Naive thymus-derived CD8-positive, alpha-beta T cell (primary cell): ENCODE results near the gene TMEM184B. TPM values are rescaled to one million over a fixed set of nuclear protein-coding genes. Genes with fewer than 3 reads are reported as not detected.

Experiments used
- ATAC-seq, 2 donors: fragments of 150-1000 bp; cut with Tn5 transposase in 1 of 2; sonication (Bioruptor Pico), chemical (Tn5 transposase) in 1 of 2; 1 replicate in 1 of 2; 2 replicates in 1 of 2; pipeline ENCODE4 v1.10.0; 2021; ENCODE audit warnings: mild to moderate bottlenecking in 2 of 2, moderate library complexity in 2 of 2
- POLR2A ChIA-PET: fragments of 350-600 bp; sonication (Branson Sonifier 250); formaldehyde crosslinking; loops from one replicate; lab custom pipeline; 2021; ENCODE audit warnings: antibody characterized with exemption; lab: Charles Lee
- DNase-seq, 10 donors: peaks; one replicate each; pipeline versions ENCODE4 v3.0.0 to v3.0.0-alpha.2; 2020 to 2022
- H3K27ac Mint-ChIP-seq, 10 donors: one replicate each; pipeline ENCODE4 v1.8.0; 2020 to 2022; ENCODE audit warnings: mild to moderate bottlenecking in 10 of 10, mixed read lengths in 10 of 10, moderate library complexity in 4 of 10, inconsistent platforms in 1 of 10
- H3K27me3 Mint-ChIP-seq, 5 donors: one replicate each; pipeline ENCODE4 v1.8.0; 2021 to 2022; ENCODE audit warnings: mixed read lengths in 5 of 5
- H3K36me3 Mint-ChIP-seq, 3 donors: one replicate each; pipeline ENCODE4 v1.8.0; 2020 to 2022; ENCODE audit warnings: mixed read lengths in 3 of 3, mild to moderate bottlenecking in 2 of 3, inconsistent platforms in 1 of 3
- H3K4me1 Mint-ChIP-seq, 4 donors: one replicate each; pipeline ENCODE4 v1.8.0; 2021 to 2022; ENCODE audit warnings: mixed read lengths in 4 of 4
- H3K4me3 Mint-ChIP-seq, 10 donors: one replicate each; pipeline ENCODE4 v1.8.0; 2020 to 2022; ENCODE audit warnings: mild to moderate bottlenecking in 10 of 10, mixed read lengths in 10 of 10, moderate library complexity in 6 of 10, inconsistent platforms in 1 of 10
- H3K9me3 Mint-ChIP-seq, 9 donors: one replicate each; pipeline ENCODE4 v1.8.0; 2020 to 2022; ENCODE audit warnings: mixed read lengths in 9 of 9, mild to moderate bottlenecking in 3 of 9, inconsistent platforms in 1 of 9, moderate library complexity in 1 of 9
- polyA plus RNA-seq, 3 donors: library from polyadenylated mRNA; unstranded; fragments of 300-500 nt; fragmentation: Illumina TruSeq; gene quantifications; one replicate each; pipeline ENCODE4 v1.2.3, GENCODE V29; 2021
- total RNA-seq, 8 experiments: library from RNA in 2 of 8; stranded (reverse) in 2 of 8; gene quantifications; one replicate each; pipeline ENCODE4 v1.2.3 and lab custom pipeline; 2021 to 2026

Gene TMEM184B
- total and polyA plus RNA-seq, 5 experiments from 2014 or later: 5.1 to 26.8 (median 13.0) TPM

- H3K27me3 Mint-ChIP-seq: no peaks in the 10 kb centered on the region
- ATAC-seq: peak in 1 of 2 donors; percentile 15
- peak overlapping the region; percentile 68 to 91 (median 89) for H3K27ac Mint-ChIP-seq
- H3K9me3 Mint-ChIP-seq: no peaks in the 10 kb centered on the region
- H3K4me1 Mint-ChIP-seq: peaks cover 22 to 50% (median 36%) of the 10 kb centered on the region in 4 donors
- H3K4me3 Mint-ChIP-seq: peak overlapping the region; percentile 72 to 91 (median 86)
- peaks cover 0 to 1% (median 0%) of the 10 kb centered on the region in 3 donors for H3K36me3 Mint-ChIP-seq
- POLR2A ChIA-PET: interaction anchor here (0.5 to 2.3 kb wide), 8 partner anchors 11 to 480 kb away, joined by 3 to 6 read pairs (median 4); partner anchors contain the start of gene PLA2G6
- peak in 5 of 10 donors; percentile 17 to 43 (median 40) for DNase-seq
Measured at GRCh38 chr22:38203090-38203810, 69.6 kb downstream of the TMEM184B start.

- peak; percentile 39 to 80 (median 48) for DNase-seq
- Mint-ChIP-seq H3K9me3 (no peaks in the 10 kb centered on the region), H3K4me1 (peaks cover 22 to 50% (median 36%) of the 10 kb centered on the region in 4 donors), H3K36me3 (peaks cover 0 to 1% (median 0%) of the 10 kb centered on the region in 3 donors), H3K27me3 (no peaks in the 10 kb centered on the region), H3K4me3 (peak overlapping the region; percentile 72 to 91 (median 86)), H3K27ac (peak overlapping the region; percentile 68 to 91 (median 89))
- POLR2A ChIA-PET: interaction anchor here (0.5 to 2.3 kb wide), 7 partner anchors 12 to 68 kb away, joined by 3 to 24 read pairs (median 6); partner anchors contain the start of gene PLA2G6
- peak; percentile 38 for ATAC-seq
Measured at GRCh38 chr22:38202437-38203089, 70.2 kb downstream of the TMEM184B start.

DNA sequence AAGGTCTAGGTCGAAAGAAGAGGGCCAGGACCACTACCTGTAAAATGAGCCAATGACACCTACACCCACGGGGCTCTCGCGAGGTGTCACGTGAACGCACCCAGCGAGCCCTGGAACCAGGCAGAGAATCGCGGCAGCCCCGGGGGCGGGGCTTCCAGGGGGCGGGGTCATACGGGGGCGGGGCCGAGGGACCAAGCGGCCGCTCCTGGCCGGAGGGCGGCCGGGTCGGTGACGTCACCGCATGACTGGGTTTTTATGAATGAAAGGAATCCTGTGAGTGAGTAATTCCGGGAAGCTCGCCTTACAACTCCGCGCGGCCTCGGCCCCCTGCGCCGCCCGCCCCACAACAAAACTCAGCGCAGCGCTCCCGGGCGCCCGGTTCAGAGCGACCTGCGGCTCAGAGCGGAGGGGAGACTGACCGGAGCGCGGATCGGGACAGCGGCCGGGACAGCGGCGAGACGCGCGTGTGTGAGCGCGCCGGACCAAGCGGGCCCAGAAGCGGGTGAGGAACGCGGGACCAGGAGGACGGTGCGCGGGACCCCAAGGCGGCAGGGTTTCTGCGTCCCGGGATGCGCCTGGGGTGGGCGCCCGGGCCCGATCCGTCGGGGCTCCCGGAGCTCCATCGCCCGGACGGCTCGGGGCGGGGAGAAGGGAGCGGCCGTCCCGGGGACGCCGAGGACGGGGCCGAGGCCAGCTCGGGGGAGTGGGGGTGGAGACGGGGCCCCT is 70.9 kb downstream of the TMEM184B start, which contains the start of gene MAFF:
MAFF (plus strand) TSS at position 284 of the 726 bp plus-strand sequence. CDS start 11,860 bp downstream, outside the sequence.
- Mint-ChIP-seq H3K36me3 (peaks cover 0 to 1% (median 0%) of the 10 kb centered on the region in 3 donors), H3K27me3 (no peaks in the 10 kb centered on the region), H3K4me3 (peak within 1 kb of the TSS; percentile 72 to 93 (median 88)), H3K9me3 (no peaks in the 10 kb centered on the region), H3K27ac (peak within 1 kb of the TSS; percentile 89 to 99 (median 97)), H3K4me1 (peaks cover 22 to 50% (median 36%) of the 10 kb centered on the region in 4 donors)
- POLR2A ChIA-PET: interaction anchor here (0.7 to 2.3 kb wide), 8 partner anchors 13 to 69 kb away, joined by 3 to 24 read pairs (median 4); partner anchors contain the start of gene PLA2G6
- DNase-seq (peak; percentile 76 to 93 (median 79)), ATAC-seq (peak; percentile 72 to 75)

DNA sequence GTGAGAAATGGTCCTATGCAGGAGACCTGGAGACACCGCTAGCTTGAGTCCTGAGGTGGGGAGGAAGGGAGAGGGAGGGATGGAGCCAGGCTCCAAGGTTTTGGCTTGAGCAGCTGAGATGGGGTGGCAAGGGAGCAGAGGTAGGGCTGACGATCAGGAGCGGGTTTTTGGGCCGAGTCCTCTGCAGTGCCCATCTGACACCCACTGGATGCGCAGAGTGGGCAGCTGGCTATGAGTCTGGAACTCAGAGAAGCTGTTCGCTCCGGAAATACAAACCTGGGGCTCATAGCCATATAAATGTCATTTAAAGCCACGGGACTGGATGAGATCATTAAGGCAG is 71.5 kb downstream of the TMEM184B start:
- peak overlapping the region; percentile 89 to 99 (median 97) for H3K27ac Mint-ChIP-seq
- POLR2A ChIA-PET: interaction anchor here (0.7 to 2.3 kb wide), 12 partner anchors 10 to 569 kb away, joined by 3 to 24 read pairs (median 4); partner anchors contain the start of genes ANKRD54 and PLA2G6
- peaks cover 22 to 50% (median 36%) of the 10 kb centered on the region in 4 donors for H3K4me1 Mint-ChIP-seq
- peaks cover 0 to 1% (median 0%) of the 10 kb centered on the region in 3 donors for H3K36me3 Mint-ChIP-seq
- DNase-seq (no peak), ATAC-seq (no peak)
- peak overlapping the region; percentile 72 to 93 (median 86) for H3K4me3 Mint-ChIP-seq
- no peaks in the 10 kb centered on the region for H3K27me3 Mint-ChIP-seq
- H3K9me3 Mint-ChIP-seq: no peaks in the 10 kb centered on the region

DNA sequence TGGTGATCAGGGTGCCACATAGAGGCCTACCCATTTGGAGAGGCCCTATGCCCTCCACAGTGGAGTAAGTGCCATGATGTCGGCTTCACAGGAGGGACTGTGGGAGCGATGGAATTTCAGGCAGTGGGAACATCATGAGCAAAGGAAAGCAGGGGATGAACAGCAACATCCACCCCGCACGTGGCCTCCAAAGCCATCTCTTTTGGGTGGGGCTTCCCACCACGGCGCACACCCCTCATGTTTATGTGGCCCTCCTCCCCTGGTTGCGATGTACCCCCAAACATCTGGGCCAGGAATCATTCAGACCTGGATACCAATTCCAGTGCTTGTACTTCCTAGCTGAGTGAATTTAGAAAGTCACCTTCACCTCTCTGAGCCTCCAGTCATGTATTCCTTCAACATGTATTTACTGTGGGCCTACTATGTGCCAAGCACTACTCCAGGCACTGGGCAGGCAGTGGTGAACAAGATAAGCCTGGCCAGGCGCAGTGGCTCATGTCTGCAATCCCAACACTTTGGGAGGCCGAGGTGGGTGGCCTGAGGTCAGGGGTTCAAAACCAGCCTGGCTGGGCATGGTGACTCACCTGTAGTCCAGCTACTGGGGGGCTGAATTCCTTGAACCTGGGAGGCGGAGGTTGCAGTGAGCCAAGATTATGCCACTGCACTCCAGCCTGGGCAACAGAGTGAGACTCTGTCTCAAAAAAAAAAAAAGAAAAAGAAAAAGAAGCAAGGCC is 72.8 kb downstream of the TMEM184B start:
- Mint-ChIP-seq H3K4me3 (peak overlapping the region in 1 of 10 donors; percentile 39), H3K27me3 (no peaks in the 10 kb centered on the region), H3K9me3 (no peaks in the 10 kb centered on the region), H3K27ac (peak overlapping the region in 4 of 10 donors; percentile 20 to 77 (median 32)), H3K4me1 (peaks cover 22 to 49% (median 35%) of the 10 kb centered on the region in 4 donors), H3K36me3 (peaks cover 0 to 1% (median 0%) of the 10 kb centered on the region in 3 donors)
- ATAC-seq (no peak), DNase-seq (no peak)
- POLR2A ChIA-PET: interaction anchor here (0.5 to 1.5 kb wide), 4 partner anchors 18 to 563 kb away, joined by 3 to 6 read pairs (median 4); no protein-coding TSS in a partner anchor

DNA sequence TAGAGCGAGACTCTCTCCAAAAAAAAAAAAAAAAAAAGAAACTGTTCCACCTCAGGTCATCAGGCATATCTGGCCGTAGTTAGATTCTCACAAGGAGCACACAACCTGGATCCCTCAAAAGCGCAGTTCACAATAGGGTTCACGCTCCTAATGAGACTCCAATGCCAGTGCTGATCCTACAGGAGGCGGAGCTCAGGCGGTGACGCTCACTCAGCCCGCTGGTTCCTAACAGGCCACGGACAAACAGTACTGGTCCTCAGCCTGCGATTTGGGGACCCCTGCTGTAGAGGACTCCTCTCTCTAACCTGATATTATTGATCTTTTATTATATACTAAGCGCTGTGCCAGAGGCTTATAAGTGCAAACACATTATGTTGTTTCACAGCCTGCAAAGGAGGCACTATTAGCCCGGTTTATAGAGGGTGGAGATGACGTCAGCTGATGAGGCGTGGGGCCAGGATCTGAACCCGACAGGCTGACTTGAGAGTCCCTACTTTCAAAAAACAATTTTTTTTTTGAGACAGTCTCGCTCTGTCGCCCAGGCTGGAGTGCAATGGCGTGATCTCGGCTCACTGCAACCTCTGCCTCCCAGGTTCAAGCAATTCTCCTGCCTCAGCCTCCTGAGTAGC is 75.9 kb downstream of the TMEM184B start:
- Mint-ChIP-seq H3K27me3 (peaks cover 0 to 4% (median 0%) of the 10 kb centered on the region in 5 donors), H3K9me3 (no peaks in the 10 kb centered on the region)
- POLR2A ChIA-PET: interaction anchor here (0.6 kb wide), 1 partner anchor 107 kb away, joined by 3 read pairs; no protein-coding TSS in a partner anchor

DNA sequence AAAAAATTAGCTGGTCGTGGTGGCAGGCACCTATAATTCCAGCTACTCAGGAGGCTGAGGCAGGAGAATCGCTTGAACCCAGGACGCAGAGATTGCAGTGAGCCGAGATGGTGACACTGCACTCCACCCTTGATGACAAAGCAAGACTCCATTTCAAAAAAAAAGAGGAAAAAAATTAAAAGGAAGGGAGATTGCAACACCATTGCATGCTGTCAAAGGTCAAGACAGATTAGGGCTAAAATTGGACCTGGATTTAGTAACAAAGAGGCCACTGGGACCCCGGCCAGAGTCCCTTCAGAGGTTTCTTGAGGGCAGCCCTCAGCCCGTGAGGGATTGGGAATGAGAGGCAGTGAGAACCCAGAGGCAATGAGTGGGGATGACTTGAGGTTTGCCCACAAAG is 79.2 kb downstream of the TMEM184B start:
- POLR2A ChIA-PET: interaction anchor here (1.3 kb wide), 1 partner anchor 12 kb away, joined by 4 read pairs; the partner anchor contains the start of gene PLA2G6
- Mint-ChIP-seq H3K4me1 (peaks cover 6 to 11% (median 10%) of the 10 kb centered on the region in 4 donors), H3K4me3 (no peak overlapping the region), H3K27ac (peak overlapping the region in 1 of 10 donors; percentile 33), H3K9me3 (no peaks in the 10 kb centered on the region), H3K27me3 (peaks cover 0 to 6% (median 0%) of the 10 kb centered on the region in 5 donors), H3K36me3 (no peaks in the 10 kb centered on the region)
- no peak for ATAC-seq
- no peak for DNase-seq

More for the DNA sequence above, 75.9 kb downstream of the TMEM184B start:
- Mint-ChIP-seq H3K4me1 (peaks cover 19 to 35% (median 22%) of the 10 kb centered on the region in 4 donors), H3K27ac (no peak overlapping the region), H3K4me3 (no peak overlapping the region), H3K36me3 (no peaks in the 10 kb centered on the region)
- DNase-seq (no peak), ATAC-seq (no peak)

DNA sequence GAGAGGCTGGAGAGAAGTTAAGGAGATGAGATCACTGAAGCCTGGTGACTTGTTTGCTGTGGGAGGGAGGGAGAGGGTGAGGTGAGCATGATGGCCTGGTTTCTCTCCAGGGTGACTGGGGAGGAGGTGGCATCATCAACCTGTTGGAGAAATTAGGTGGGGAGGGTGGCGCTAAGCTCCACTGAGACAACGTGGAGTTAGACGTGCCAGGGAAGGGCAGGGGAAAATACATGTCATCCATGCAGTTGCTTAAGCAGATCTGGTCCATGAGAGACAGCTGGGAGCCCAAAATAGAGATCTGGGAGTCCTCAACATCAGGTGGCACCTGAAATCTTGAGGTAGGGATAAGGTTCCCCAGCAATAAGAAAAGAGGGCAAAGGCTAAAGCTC is 80.3 kb downstream of the TMEM184B start:
- Mint-ChIP-seq H3K4me3 (no peak overlapping the region), H3K27ac (peak overlapping the region in 1 of 10 donors; percentile 39), H3K36me3 (no peaks in the 10 kb centered on the region), H3K9me3 (no peaks in the 10 kb centered on the region), H3K27me3 (peaks cover 0 to 6% (median 0%) of the 10 kb centered on the region in 5 donors), H3K4me1 (peaks cover 6 to 10% (median 10%) of the 10 kb centered on the region in 4 donors)
- ATAC-seq (no peak), DNase-seq (no peak)
- POLR2A ChIA-PET: interaction anchor here (0.6 to 1.3 kb wide), 2 partner anchors 11 to 21 kb away, joined by 3 to 4 read pairs; partner anchors contain the start of gene PLA2G6

- POLR2A ChIA-PET: interaction anchor here (1.2 kb wide), 1 partner anchor 9 kb away, joined by 3 read pairs; no protein-coding TSS in a partner anchor
- peak overlapping the region in 3 of 10 donors; percentile 15 to 80 (median 39) for H3K27ac Mint-ChIP-seq
- peaks cover 6 to 10% (median 10%) of the 10 kb centered on the region in 4 donors for H3K4me1 Mint-ChIP-seq
- DNase-seq (no peak), ATAC-seq (no peak)
- peaks cover 0 to 6% (median 0%) of the 10 kb centered on the region in 5 donors for H3K27me3 Mint-ChIP-seq
- no peaks in the 10 kb centered on the region for H3K36me3 Mint-ChIP-seq
- no peaks in the 10 kb centered on the region for H3K9me3 Mint-ChIP-seq
- H3K4me3 Mint-ChIP-seq: no peak overlapping the region
Measured at GRCh38 chr22:38191731-38192474, 80.9 kb downstream of the TMEM184B start.

DNA sequence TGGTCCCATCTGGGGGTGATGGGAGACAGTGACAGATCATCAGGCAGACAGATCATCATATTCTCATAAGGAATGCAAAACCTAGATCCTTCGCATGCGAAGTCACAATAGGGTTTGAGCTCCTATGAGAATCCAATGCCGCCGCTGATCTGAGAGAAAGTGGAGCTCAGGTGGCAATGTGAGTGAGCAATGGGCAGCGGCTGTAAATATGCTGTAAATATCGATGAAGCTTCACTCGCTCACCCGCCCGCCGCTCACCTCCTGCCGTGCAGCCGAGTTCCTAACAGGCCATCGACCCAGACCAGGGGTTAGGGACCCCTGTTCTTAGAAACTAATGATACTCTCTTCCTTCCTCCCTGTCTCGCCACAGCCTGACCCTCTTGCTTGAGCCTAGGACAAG is 81.8 kb downstream of the TMEM184B start:
- Mint-ChIP-seq H3K36me3 (no peaks in the 10 kb centered on the region), H3K9me3 (no peaks in the 10 kb centered on the region), H3K27ac (no peak overlapping the region), H3K4me1 (peaks cover 6 to 10% (median 10%) of the 10 kb centered on the region in 4 donors), H3K4me3 (peak overlapping the region in 1 of 10 donors; percentile 41), H3K27me3 (peaks cover 0 to 6% (median 0%) of the 10 kb centered on the region in 5 donors)
- no peak for DNase-seq
- POLR2A ChIA-PET: interaction anchor here (1.2 kb wide), 1 partner anchor 10 kb away, joined by 3 read pairs; no protein-coding TSS in a partner anchor
- no peak for ATAC-seq
